ENCODE results near the gene IQCH.

DNA sequence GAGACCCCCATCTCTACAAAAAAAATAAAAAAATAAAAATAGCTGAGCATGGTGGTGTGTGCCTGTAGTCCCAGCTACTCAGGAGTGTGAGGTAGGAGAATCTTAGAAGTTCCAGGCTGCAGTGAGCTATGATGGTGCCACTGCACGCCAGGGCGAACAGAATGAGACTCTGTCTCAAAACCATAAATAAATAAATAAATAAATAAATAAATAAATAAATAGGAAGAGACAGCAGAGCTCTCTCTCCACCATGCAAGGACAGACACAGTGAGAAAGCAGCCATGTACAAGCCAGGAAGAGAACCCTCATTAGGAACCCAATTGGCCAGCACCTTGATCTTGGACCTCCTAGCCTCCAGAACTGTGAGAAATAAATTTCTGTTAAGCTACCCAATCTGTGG is 261.0 kb downstream of the IQCH start:
- TF ChIP-seq, protein P1, sequence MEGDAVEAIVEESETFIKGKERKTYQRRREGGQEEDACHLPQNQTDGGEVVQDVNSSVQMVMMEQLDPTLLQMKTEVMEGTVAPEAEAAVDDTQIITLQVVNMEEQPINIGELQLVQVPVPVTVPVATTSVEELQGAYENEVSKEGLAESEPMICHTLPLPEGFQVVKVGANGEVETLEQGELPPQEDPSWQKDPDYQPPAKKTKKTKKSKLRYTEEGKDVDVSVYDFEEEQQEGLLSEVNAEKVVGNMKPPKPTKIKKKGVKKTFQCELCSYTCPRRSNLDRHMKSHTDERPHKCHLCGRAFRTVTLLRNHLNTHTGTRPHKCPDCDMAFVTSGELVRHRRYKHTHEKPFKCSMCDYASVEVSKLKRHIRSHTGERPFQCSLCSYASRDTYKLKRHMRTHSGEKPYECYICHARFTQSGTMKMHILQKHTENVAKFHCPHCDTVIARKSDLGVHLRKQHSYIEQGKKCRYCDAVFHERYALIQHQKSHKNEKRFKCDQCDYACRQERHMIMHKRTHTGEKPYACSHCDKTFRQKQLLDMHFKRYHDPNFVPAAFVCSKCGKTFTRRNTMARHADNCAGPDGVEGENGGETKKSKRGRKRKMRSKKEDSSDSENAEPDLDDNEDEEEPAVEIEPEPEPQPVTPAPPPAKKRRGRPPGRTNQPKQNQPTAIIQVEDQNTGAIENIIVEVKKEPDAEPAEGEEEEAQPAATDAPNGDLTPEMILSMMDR (IDR thresholded peaks at IDR 0.05 in 8 of 11, conservative IDR thresholded peaks at IDR 0.05 in 3 of 11), result no peak
- TF ChIP-seq POLR2AphosphoS5 (IDR thresholded peaks at IDR 0.05), result no peak
- TF ChIP-seq POLR2A (IDR thresholded peaks at IDR 0.05), result no peak
